Esophagus muscularis mucosa (tissue), 4 donors: Measurements from ENCODE around the gene SENP7. TPM values are rescaled to one million over a fixed set of nuclear protein-coding genes. Genes with fewer than 3 reads are reported as not detected.

Experiments used
- DNase-seq: peaks from one replicate; pipeline ENCODE4 v3.0.0-alpha.2; 2017; ENCODE audit errors: extremely low spot score
- H3K27ac ChIP-seq, 4 donors: fragments of 200-600 bp; sonication (generic); replicated peaks in 1 of 4; 1 replicate in 3 of 4; 2 replicates in 1 of 4; pipeline ENCODE4 v1.5.1; 2016 to 2019; ENCODE audit warnings: mild to moderate bottlenecking in 1 of 4
- H3K27me3 ChIP-seq, 4 donors: fragments of 200-600 bp; sonication (generic); one replicate each; pipeline versions ENCODE4 v1.5.1 to v1.6.0; 2016 to 2019
- H3K36me3 ChIP-seq, 4 donors: fragments of 200-600 bp; sonication (generic); one replicate each; pipeline ENCODE4 v1.5.1; 2016 to 2019
- H3K4me1 ChIP-seq, 4 donors: fragments of 200-600 bp; sonication (generic); one replicate each; pipeline ENCODE4 v1.5.1; 2016 to 2019
- H3K4me3 ChIP-seq, 4 donors: fragments of 200-600 bp; sonication (generic); 1 replicate in 2 of 4; 2 replicates in 2 of 4; pipeline ENCODE4 v1.5.1; 2016 to 2019; ENCODE audit warnings: mild to moderate bottlenecking in 4 of 4, moderate library complexity in 1 of 4
- H3K9me3 ChIP-seq, 4 donors: fragments of 200-600 bp; sonication (generic); 1 replicate in 3 of 4; 2 replicates in 1 of 4; pipeline ENCODE4 v1.5.1; 2016 to 2019
- CTCF ChIP-seq, 3 experiments: fragments of 200-600 bp in 2 of 3; fragments of 450-650 bp in 1 of 3; sonication (generic) in 2 of 3; IDR thresholded peaks; one replicate each; pipeline ENCODE4 v1.5.1; 2017 to 2019; ENCODE audit warnings: antibody characterized with exemption in 3 of 3, mild to moderate bottlenecking in 2 of 3, moderate library complexity in 1 of 3
- EP300 ChIP-seq: sonication (generic); formaldehyde crosslinking; IDR thresholded peaks from one replicate; pipeline ENCODE4 v1.6.1; 2017; ENCODE audit warnings: antibody characterized with exemption
- POLR2A ChIP-seq: fragments of 450-650 bp; IDR thresholded peaks from one replicate; pipeline ENCODE4 v1.6.1; 2017; ENCODE audit warnings: antibody characterized with exemption, moderate library complexity, mild to moderate bottlenecking, low read depth
- POLR2AphosphoS5 ChIP-seq, 2 donors: sonication (generic); formaldehyde crosslinking; IDR thresholded peaks; one replicate each; pipeline ENCODE4 v1.6.1; 2017; ENCODE audit warnings: antibody characterized with exemption in 2 of 2
- WGBS: methylation state at CpG from one replicate; pipeline ENCODE4 v1.1.5; 2018; 5-methylcytosine and 5-hydroxymethylcytosine counted together
- intact Hi-C: fragments of 100-400 bp; cut with DNase I; formaldehyde crosslinking; loops from one replicate; pipeline ENCODE4 v1.15.1; 2023
- total RNA-seq, 4 donors: library from RNA; depleted of rRNA; stranded (reverse); fragments of >200 nt; gene quantifications; one replicate each; pipeline versions ENCODE4 v1.1.0 to v1.2.1, GENCODE V29; 2016

Gene SENP7
- total RNA-seq, 4 donors from 2014 or later: 13.7 to 23.3 (median 15.9) TPM

- TF ChIP-seq POLR2AphosphoS5 (IDR thresholded peaks at IDR 0.05) (no peak), EP300 (no peak)
- Histone ChIP-seq H3K27me3 (no peaks in the 10 kb centered on the region), H3K4me1 (no peaks in the 10 kb centered on the region), H3K4me3 (no peak overlapping the region), H3K9me3 (no peaks in the 10 kb centered on the region), H3K36me3 (peaks cover 0 to 6% (median 0%) of the 10 kb centered on the region in 4 donors), H3K27ac (no peak overlapping the region)
- no peak for DNase-seq
- WGBS: 86% methylated on average over 6 of the region's 6 CpGs
- intact Hi-C loops: no loop called here
Measured at GRCh38 chr3:101414121-101414520, 98.9 kb downstream of the SENP7 start.

- no peaks in the 10 kb centered on the region for H3K27me3 ChIP-seq
Measured at GRCh38 chr3:101413656-101414055, 99.4 kb downstream of the SENP7 start.

GRCh38 chr3:101391413-101391950 lies 121.5 kb downstream of the SENP7 start:
- WGBS: 94% methylated on average over 1 of the region's 1 CpG
- peaks cover 2 to 10% (median 5%) of the 10 kb centered on the region in 4 donors for H3K4me1 ChIP-seq
- H3K9me3 ChIP-seq: peaks cover 0 to 26% (median 6%) of the 10 kb centered on the region in 4 donors
- H3K36me3 ChIP-seq: peaks cover 0 to 8% (median 3%) of the 10 kb centered on the region in 4 donors
- no peaks in the 10 kb centered on the region for H3K27me3 ChIP-seq
- no peak overlapping the region for H3K27ac ChIP-seq
- TF ChIP-seq POLR2A: no peak
- TF ChIP-seq POLR2AphosphoS5 (IDR thresholded peaks at IDR 0.05): no peak
- no peak for TF ChIP-seq EP300
- TF ChIP-seq CTCF (IDR thresholded peaks at IDR 0.05): no peak
- DNase-seq: no peak
- intact Hi-C loops: no loop called here
- H3K4me3 ChIP-seq: no peak overlapping the region

More at GRCh38 chr3:101413656-101414055, 99.4 kb downstream of the SENP7 start:
- H3K27ac ChIP-seq: no peak overlapping the region
- H3K4me1 ChIP-seq: no peaks in the 10 kb centered on the region
- no peak for DNase-seq
- TF ChIP-seq CTCF (IDR thresholded peaks at IDR 0.05) (no peak), POLR2AphosphoS5 (IDR thresholded peaks at IDR 0.05) (no peak), POLR2A (no peak), EP300 (no peak)
- peaks cover 0 to 6% (median 0%) of the 10 kb centered on the region in 4 donors for H3K36me3 ChIP-seq
- intact Hi-C loops: no loop called here
- H3K4me3 ChIP-seq: no peak overlapping the region
- H3K9me3 ChIP-seq: peaks cover 0 to 3% (median under 1%) of the 10 kb centered on the region in 4 donors
- WGBS: 99% methylated on average over 2 of the region's 2 CpGs

- TF ChIP-seq POLR2AphosphoS5 (IDR thresholded peaks at IDR 0.05) (no peak), CTCF (IDR thresholded peaks at IDR 0.05) (no peak), POLR2A (no peak), EP300 (no peak)
- Histone ChIP-seq H3K4me1 (peaks cover 9 to 19% (median 17%) of the 10 kb centered on the region in 4 donors), H3K27me3 (no peaks in the 10 kb centered on the region), H3K27ac (no peak overlapping the region), H3K9me3 (peaks cover 0 to 26% (median 6%) of the 10 kb centered on the region in 4 donors), H3K4me3 (no peak overlapping the region), H3K36me3 (peaks cover 0 to 9% (median 0%) of the 10 kb centered on the region in 4 donors)
- intact Hi-C loops: no loop called here
- no peak for DNase-seq
Measured at GRCh38 chr3:101388706-101389105, 124.3 kb downstream of the SENP7 start.

GRCh38 chr3:101387351-101387750 lies 125.7 kb downstream of the SENP7 start:
- no peak overlapping the region for H3K27ac ChIP-seq
- H3K4me3 ChIP-seq: no peak overlapping the region
- H3K9me3 ChIP-seq: peaks cover 0 to 19% (median 4%) of the 10 kb centered on the region in 4 donors
- H3K27me3 ChIP-seq: no peaks in the 10 kb centered on the region
- peaks cover 0 to 5% (median 0%) of the 10 kb centered on the region in 4 donors for H3K36me3 ChIP-seq
- WGBS: 91% methylated on average over 4 of the region's 5 CpGs
- intact Hi-C loops: no loop called here
- H3K4me1 ChIP-seq: peaks cover 20 to 31% (median 25%) of the 10 kb centered on the region in 4 donors
- TF ChIP-seq POLR2A: no peak
- TF ChIP-seq EP300: no peak
- TF ChIP-seq CTCF (IDR thresholded peaks at IDR 0.05): no peak
- no peak for TF ChIP-seq POLR2AphosphoS5 (IDR thresholded peaks at IDR 0.05)
- DNase-seq: no peak
